ENCODE data around the gene AMTN.

GRCh38 chr4:70531981-70532380 lies 13.6 kb downstream of the AMTN start:
- TF ChIP-seq CTCF (optimal IDR thresholded peaks at IDR 0.05 in 1 of 3, IDR thresholded peaks at IDR 0.05 in 1 of 3, conservative IDR thresholded peaks at IDR 0.05 in 1 of 3; ENCODE audit: extremely low read depth in 1 of 3, insufficient read depth in 2 of 3, low read length in 3 of 3) (peak in 2 of 3 experiments; percentile 19 to 42), EZH2 (IDR thresholded peaks at IDR 0.05; ENCODE audit: low read length) (no peak)

Measured in keratinocyte (primary cell).